GM23248 (cell line): ENCODE data around the gene S100A16. TPM values are rescaled to one million over a fixed set of nuclear protein-coding genes. Genes with fewer than 3 reads are reported as not detected.
"Not testable (repeated sequence)": the region's sequence is repeated elsewhere in the genome, so short reads cannot be mapped to it uniquely, and the experiment has no call there.

Experiments
- DNase-seq: peaks from one replicate; pipeline ENCODE4 v3.0.0-alpha.2; 2015
- H2AFZ ChIP-seq: fragments of 200-600 bp; sonication (generic); 2 replicates; pipeline ENCODE4 v1.6.1; 2016; ENCODE audit warnings: antibody characterized with exemption
- H3F3A ChIP-seq: fragments of 200-600 bp; sonication (generic); 2 replicates; pipeline ENCODE4 v1.6.1; 2016; ENCODE audit warnings: mild to moderate bottlenecking, antibody characterized with exemption, mixed run types; ENCODE audit not compliant: insufficient read depth
- H3K27ac ChIP-seq: fragments of 200-600 bp; sonication (generic); 2 replicates; pipeline ENCODE4 v1.5.1; 2016; ENCODE audit warnings: mild to moderate bottlenecking
- H3K27me3 ChIP-seq: fragments of 200-600 bp; sonication (generic); replicated peaks from 2 replicates; pipeline ENCODE4 v1.6.1; 2016; ENCODE audit warnings: mild to moderate bottlenecking; ENCODE audit not compliant: insufficient read depth
- H3K36me3 ChIP-seq: fragments of 200-600 bp; sonication (generic); 2 replicates; pipeline ENCODE4 v1.6.1; 2016; ENCODE audit warnings: low read depth, mild to moderate bottlenecking
- H3K4me1 ChIP-seq: fragments of 200-600 bp; sonication (generic); 2 replicates; pipeline ENCODE4 v1.6.1; 2016; ENCODE audit warnings: mild to moderate bottlenecking; ENCODE audit not compliant: insufficient read depth
- H3K4me2 ChIP-seq: fragments of 200-600 bp; sonication (generic); one replicate; pipeline ENCODE4 v1.6.1; 2016; ENCODE audit warnings: mild to moderate bottlenecking; ENCODE audit not compliant: unreplicated experiment
- H3K4me3 ChIP-seq: fragments of 200-600 bp; sonication (generic); 2 replicates; pipeline ENCODE4 v1.5.1; 2016; ENCODE audit warnings: mild to moderate bottlenecking
- H3K79me2 ChIP-seq: fragments of 200-600 bp; sonication (generic); 2 replicates; pipeline ENCODE4 v1.6.1; 2016; ENCODE audit warnings: mild to moderate bottlenecking; ENCODE audit not compliant: insufficient read depth
- H3K9ac ChIP-seq: fragments of 200-600 bp; sonication (generic); 2 replicates; pipeline ENCODE4 v1.6.1; 2016; ENCODE audit warnings: mild to moderate bottlenecking
- H3K9me2 ChIP-seq: fragments of 200-600 bp; sonication (generic); 2 replicates; pipeline ENCODE4 v1.6.1; 2016; ENCODE audit warnings: mixed run types, mild to moderate bottlenecking, moderate library complexity; ENCODE audit not compliant: insufficient read depth
- H3K9me3 ChIP-seq: fragments of 200-600 bp; sonication (generic); one replicate; pipeline ENCODE4 v1.6.1; 2017; ENCODE audit warnings: low read depth
- H4K20me1 ChIP-seq: fragments of 200-600 bp; sonication (generic); 2 replicates; pipeline ENCODE4 v1.6.0; 2016; ENCODE audit not compliant: insufficient read depth
- EZH2 ChIP-seq: fragments of 200-600 bp; sonication (generic); IDR thresholded peaks from 2 replicates; pipeline ENCODE4 v1.6.1; 2018; ENCODE audit warnings: antibody characterized with exemption, mild to moderate bottlenecking; ENCODE audit not compliant: insufficient read depth, poor library complexity, severe bottlenecking
- EZH2phosphoT487 ChIP-seq: fragments of 200-600 bp; sonication (generic); IDR thresholded peaks from 2 replicates; pipeline ENCODE4 v1.6.1; 2018; ENCODE audit warnings: antibody characterized with exemption, moderate library complexity, mild to moderate bottlenecking, low read depth; ENCODE audit not compliant: insufficient read depth
- WGBS, 2 experiments: methylation state at CpG; one replicate each; pipeline ENCODE4 v1.1.6; 2015 to 2017; ENCODE audit warnings: low lambda C conversion rate in 2 of 2, low coverage in 1 of 2; ENCODE audit errors: missing lambda C conversion rate in 2 of 2; 5-methylcytosine and 5-hydroxymethylcytosine counted together
- in situ Hi-C: fragments of 300-500 bp; cut with MboI; formaldehyde crosslinking; loops from 2 replicates; pipeline ENCODE4 v1.15.0; 2020
- polyA plus RNA-seq: library from polyadenylated mRNA; unstranded; fragments of >200 nt; fragmentation: Nextera tagmentation; extraction: Ambion mirVana; gene quantifications from 2 replicates; pipeline ENCODE4 v1.2.1, GENCODE V29; 2016
- total RNA-seq: library from RNA; depleted of rRNA; stranded (reverse); fragments of >200 nt; shearing (Covaris generic); gene quantifications from 2 replicates; pipeline ENCODE4 v1.2.3, GENCODE V29; 2014

S100A16 gene
- total and polyA plus RNA-seq, 2 experiments from 2014 or later: 615 to 801 TPM

GRCh38 chr1:153598309-153599172 is 14.4 kb downstream of the S100A16 start:
- in situ Hi-C loops: no loop called here
- H4K20me1 ChIP-seq: no peaks in the 10 kb centered on the region
- peaks cover 10% of the 10 kb centered on the region; the same call in 1 of the 2 replicates for H3K36me3 ChIP-seq
- H2AFZ ChIP-seq: no peak overlapping the region
- TF ChIP-seq EZH2phosphoT487 (no peak), EZH2 (no peak)
- peaks cover 22% of the 10 kb centered on the region; the same call in 1 of the 2 replicates for H3K4me1 ChIP-seq
- no peaks in the 10 kb centered on the region for H3K27me3 ChIP-seq
- H3K9me3 ChIP-seq: no peaks in the 10 kb centered on the region
- H3K9ac ChIP-seq: no peak overlapping the region
- H3K27ac ChIP-seq: peak overlapping the region; percentile 39
- H3K79me2 ChIP-seq: no peaks in the 10 kb centered on the region
- no peaks in the 10 kb centered on the region for H3K9me2 ChIP-seq
- H3K4me3 ChIP-seq: no peak overlapping the region
- DNase-seq: peak; percentile 58
- H3F3A ChIP-seq: peaks cover 62% of the 10 kb centered on the region
- H3K4me2 ChIP-seq: peak overlapping the region; percentile 38
- 66 to 67% methylated on average over 7 of the region's 7 CpGs for WGBS, 2 experiments

GRCh38 chr1:153597206-153597605 is 15.7 kb downstream of the S100A16 start:
- H4K20me1 ChIP-seq: no peaks in the 10 kb centered on the region
- no peaks in the 10 kb centered on the region for H3K27me3 ChIP-seq
- 76 to 80% methylated on average over 6 of the region's 6 CpGs for WGBS, 2 experiments
- H3K27ac ChIP-seq: peak overlapping the region; percentile 45
- no peaks in the 10 kb centered on the region for H3K9me3 ChIP-seq
- H3K4me1 ChIP-seq: peaks cover 22% of the 10 kb centered on the region; the same call in 1 of the 2 replicates
- no peaks in the 10 kb centered on the region for H3K79me2 ChIP-seq
- H3K4me3 ChIP-seq: no peak overlapping the region
- DNase-seq: peak; percentile 73
- in situ Hi-C loops: no loop called here
- no peaks in the 10 kb centered on the region for H3K9me2 ChIP-seq
- H3K9ac ChIP-seq: no peak overlapping the region
- peaks cover 10% of the 10 kb centered on the region; the same call in 1 of the 2 replicates for H3K36me3 ChIP-seq
- no peak for TF ChIP-seq EZH2phosphoT487
- no peak for TF ChIP-seq EZH2
- no peak overlapping the region for H2AFZ ChIP-seq
- peaks cover 48% of the 10 kb centered on the region for H3F3A ChIP-seq
- no peak overlapping the region for H3K4me2 ChIP-seq

GRCh38 chr1:153592748-153593147 is 20.2 kb downstream of the S100A16 start:
- Histone ChIP-seq H3K9me3 (no peaks in the 10 kb centered on the region), H3K4me3 (no peak overlapping the region), H3K27me3 (no peaks in the 10 kb centered on the region), H2AFZ (no peak overlapping the region), H3K4me1 (0 out of 2 replicates have a peak, but pooled peaks cover 6% of the 10 kb centered on the region), H3F3A (peaks cover 16% of the 10 kb centered on the region), H3K79me2 (no peaks in the 10 kb centered on the region), H3K9me2 (no peaks in the 10 kb centered on the region), H3K27ac (no peak overlapping the region), H3K9ac (no peak overlapping the region), H3K36me3 (no peaks in the 10 kb centered on the region), H3K4me2 (no peak overlapping the region), H4K20me1 (no peaks in the 10 kb centered on the region)
- in situ Hi-C loops: no loop called here
- 71 to 74% methylated on average over 4 of the region's 4 CpGs for WGBS, 2 experiments
- TF ChIP-seq EZH2: no peak
- no peak for TF ChIP-seq EZH2phosphoT487
- DNase-seq: no peak

- H3K4me1 ChIP-seq: peaks cover 6% of the 10 kb centered on the region
- TF ChIP-seq EZH2phosphoT487 (no peak), EZH2 (no peak)
- no peak overlapping the region for H3K9ac ChIP-seq
- H3K9me2 ChIP-seq: no peaks in the 10 kb centered on the region
- no peak for DNase-seq
- no peaks in the 10 kb centered on the region for H3K9me3 ChIP-seq
- H3K36me3 ChIP-seq: no peaks in the 10 kb centered on the region
- in situ Hi-C loops: no loop called here
- no peak overlapping the region for H3K4me2 ChIP-seq
- H3K27me3 ChIP-seq: no peaks in the 10 kb centered on the region
- 66 to 83% methylated on average over 2 of the region's 2 CpGs for WGBS, 2 experiments
- no peak overlapping the region for H3K27ac ChIP-seq
- no peaks in the 10 kb centered on the region for H4K20me1 ChIP-seq
- H3F3A ChIP-seq: 0 out of 2 replicates have a peak, but pooled peaks cover 7% of the 10 kb centered on the region
- no peak overlapping the region for H3K4me3 ChIP-seq
- no peaks in the 10 kb centered on the region for H3K79me2 ChIP-seq
- no peak overlapping the region for H2AFZ ChIP-seq
Measured at GRCh38 chr1:153588482-153588881, 24.5 kb downstream of the S100A16 start.

- H3K4me1 ChIP-seq, in situ Hi-C loops: not testable (repeated sequence)
Measured at GRCh38 chr1:153588033-153588432, 24.9 kb downstream of the S100A16 start.

More at GRCh38 chr1:153588033-153588432, 24.9 kb downstream of the S100A16 start:
- not testable (repeated sequence) for H3K4me3 ChIP-seq, H3K36me3 ChIP-seq, H3K9me2 ChIP-seq, H3K9ac ChIP-seq, H3K27ac ChIP-seq, H3F3A ChIP-seq, H2AFZ ChIP-seq, H3K27me3 ChIP-seq, H3K9me3 ChIP-seq, H4K20me1 ChIP-seq, DNase-seq, H3K4me2 ChIP-seq, H3K79me2 ChIP-seq
- WGBS, 2 experiments: 95 to 96% methylated on average over 10 of the region's 10 CpGs
